GM13976 (cell line): ENCODE results near the gene NAP1L4.

Source experiments
- DNase-seq: peaks from one replicate; pipeline ENCODE4 v3.0.0; 2012; ENCODE audit warnings: low spot score
- CTCF ChIP-seq: IDR thresholded peaks from 2 replicates; pipeline ENCODE4 v1.5.1; 2012; ENCODE audit warnings: borderline replicate concordance, mild to moderate bottlenecking; ENCODE audit not compliant: insufficient read depth; ENCODE audit errors: extremely low read depth, missing control alignments, control extremely low read depth
- in situ Hi-C: fragments of 300-500 bp; cut with MboI; formaldehyde crosslinking; loops from one replicate; pipeline ENCODE4 v1.12.0; 2022; ENCODE audit warnings: low sequenced_read_pairs, mixed read lengths, inconsistent platforms; ENCODE audit not compliant: unreplicated experiment

The NAP1L4 gene

GRCh38 chr11:2915473-2915872 is 76.7 kb downstream of the NAP1L4 start:
- in situ Hi-C loops: no loop called here
- no peak for TF ChIP-seq CTCF
- DNase-seq: no peak

GRCh38 chr11:2914455-2915195 is 77.5 kb downstream of the NAP1L4 start:
- in situ Hi-C loops: no loop called here
- TF ChIP-seq CTCF: no peak
- peak; percentile 42 for DNase-seq

- in situ Hi-C loops: no loop called here
- DNase-seq: peak; percentile 42
- TF ChIP-seq CTCF: no peak
Measured at GRCh38 chr11:2913776-2914175, 78.4 kb downstream of the NAP1L4 start.

GRCh38 chr11:2913019-2913431 is 79.1 kb downstream of the NAP1L4 start:
- no peak for TF ChIP-seq CTCF
- DNase-seq: no peak
- in situ Hi-C loops: no loop called here

GRCh38 chr11:2912498-2912897 is 79.6 kb downstream of the NAP1L4 start:
- in situ Hi-C loops: no loop called here
- DNase-seq: peak; percentile 39
- no peak for TF ChIP-seq CTCF

- in situ Hi-C loops: no loop called here
- no peak for DNase-seq
- TF ChIP-seq CTCF: no peak
Measured at GRCh38 chr11:2911785-2912391, 80.2 kb downstream of the NAP1L4 start.
